Effector memory CD4-positive, alpha-beta T cell (primary cell): ENCODE results near the gene RHOBTB3.

Experiments
- DNase-seq, 3 donors: peaks; one replicate each; pipeline ENCODE4 v3.0.0-alpha.2; 2020
- H3K27ac ChIP-seq: 2 replicates; pipeline ENCODE4 v1.7.0; 2013; ENCODE audit warnings: mild to moderate bottlenecking, low read length, moderate library complexity; ENCODE audit not compliant: insufficient read depth, poor library complexity, severe bottlenecking
- H3K27me3 ChIP-seq: replicated peaks from 2 replicates; pipeline ENCODE4 v1.7.0; 2013; ENCODE audit warnings: mild to moderate bottlenecking, low read length; ENCODE audit not compliant: insufficient read depth, control insufficient read depth, poor library complexity, severe bottlenecking
- H3K36me3 ChIP-seq: 2 replicates; pipeline ENCODE4 v1.7.0; 2013; ENCODE audit warnings: mild to moderate bottlenecking, low read length, moderate library complexity; ENCODE audit not compliant: control insufficient read depth, insufficient read depth
- H3K4me1 ChIP-seq: 2 replicates; pipeline ENCODE4 v1.7.0; 2013; ENCODE audit warnings: low read length, mild to moderate bottlenecking; ENCODE audit not compliant: control insufficient read depth, insufficient read depth, poor library complexity, severe bottlenecking
- H3K4me3 ChIP-seq: 2 replicates; pipeline ENCODE4 v1.7.0; 2013; ENCODE audit warnings: low read length, low read depth, mild to moderate bottlenecking; ENCODE audit not compliant: insufficient read depth, poor library complexity, severe bottlenecking
- H3K9me3 ChIP-seq: 2 replicates; pipeline ENCODE4 v1.7.0; 2013; ENCODE audit warnings: mild to moderate bottlenecking, low read length, moderate library complexity; ENCODE audit not compliant: control insufficient read depth

Gene RHOBTB3

GRCh38 chr5:95746722-95747679 lies 15.9 kb downstream of the RHOBTB3 start:
- H3K27me3 ChIP-seq: no peaks in the 10 kb centered on the region
- no peaks in the 10 kb centered on the region for H3K36me3 ChIP-seq
- H3K9me3 ChIP-seq: no peaks in the 10 kb centered on the region
- no peak overlapping the region for H3K27ac ChIP-seq
- H3K4me1 ChIP-seq: no peaks in the 10 kb centered on the region
- no peak for DNase-seq
- no peak overlapping the region for H3K4me3 ChIP-seq

- H3K4me3 ChIP-seq: no peak overlapping the region
- no peaks in the 10 kb centered on the region for H3K9me3 ChIP-seq
- no peaks in the 10 kb centered on the region for H3K36me3 ChIP-seq
- no peak overlapping the region for H3K27ac ChIP-seq
- no peak for DNase-seq
- H3K4me1 ChIP-seq: no peaks in the 10 kb centered on the region
- no peaks in the 10 kb centered on the region for H3K27me3 ChIP-seq
Measured at GRCh38 chr5:95748133-95748532, 17.0 kb downstream of the RHOBTB3 start.

- H3K27ac ChIP-seq: no peak overlapping the region
- no peak overlapping the region for H3K4me3 ChIP-seq
- H3K4me1 ChIP-seq: no peaks in the 10 kb centered on the region
- H3K27me3 ChIP-seq: no peaks in the 10 kb centered on the region
- DNase-seq: no peak
- no peaks in the 10 kb centered on the region for H3K36me3 ChIP-seq
- H3K9me3 ChIP-seq: no peaks in the 10 kb centered on the region
Measured at GRCh38 chr5:95754545-95754944, 23.4 kb downstream of the RHOBTB3 start.

GRCh38 chr5:95759005-95759404 lies 27.9 kb downstream of the RHOBTB3 start:
- H3K27me3 ChIP-seq: no peaks in the 10 kb centered on the region
- no peaks in the 10 kb centered on the region for H3K9me3 ChIP-seq
- peaks cover 4% of the 10 kb centered on the region for H3K4me1 ChIP-seq
- H3K36me3 ChIP-seq: no peaks in the 10 kb centered on the region
- DNase-seq: no peak
- H3K4me3 ChIP-seq: no peak overlapping the region
- no peak overlapping the region for H3K27ac ChIP-seq

- DNase-seq: no peak
Measured at GRCh38 chr5:95759634-95760033, 28.5 kb downstream of the RHOBTB3 start.

GRCh38 chr5:95760273-95761191 lies 29.4 kb downstream of the RHOBTB3 start:
- Histone ChIP-seq H3K36me3 (no peaks in the 10 kb centered on the region), H3K27ac (peak overlapping the region; percentile 53)

More at GRCh38 chr5:95759634-95760033, 28.5 kb downstream of the RHOBTB3 start:
- H3K27ac ChIP-seq: no peak overlapping the region
- peaks cover 4% of the 10 kb centered on the region for H3K4me1 ChIP-seq
- H3K4me3 ChIP-seq: no peak overlapping the region
- H3K27me3 ChIP-seq: no peaks in the 10 kb centered on the region
- H3K9me3 ChIP-seq: no peaks in the 10 kb centered on the region
- H3K36me3 ChIP-seq: no peaks in the 10 kb centered on the region

GRCh38 chr5:95761771-95762651 lies 30.9 kb downstream of the RHOBTB3 start:
- Histone ChIP-seq H3K4me3 (no peak overlapping the region), H3K27me3 (no peaks in the 10 kb centered on the region), H3K27ac (no peak overlapping the region), H3K4me1 (peaks cover 4% of the 10 kb centered on the region), H3K9me3 (no peaks in the 10 kb centered on the region), H3K36me3 (no peaks in the 10 kb centered on the region)
- no peak for DNase-seq

More at GRCh38 chr5:95760273-95761191, 29.4 kb downstream of the RHOBTB3 start:
- H3K4me3 ChIP-seq: peak overlapping the region; percentile 49
- H3K27me3 ChIP-seq: no peaks in the 10 kb centered on the region
- DNase-seq: no peak
- H3K4me1 ChIP-seq: peaks cover 4% of the 10 kb centered on the region
- no peaks in the 10 kb centered on the region for H3K9me3 ChIP-seq

GRCh38 chr5:95762652-95763041 lies 31.5 kb downstream of the RHOBTB3 start:
- no peak overlapping the region for H3K27ac ChIP-seq

GRCh38 chr5:95763941-95764340 lies 32.8 kb downstream of the RHOBTB3 start:
- no peaks in the 10 kb centered on the region for H3K9me3 ChIP-seq
- no peaks in the 10 kb centered on the region for H3K27me3 ChIP-seq
- no peaks in the 10 kb centered on the region for H3K36me3 ChIP-seq
- peaks cover 4% of the 10 kb centered on the region for H3K4me1 ChIP-seq
- no peak for DNase-seq
- no peak overlapping the region for H3K27ac ChIP-seq
- H3K4me3 ChIP-seq: no peak overlapping the region

More at GRCh38 chr5:95762652-95763041, 31.5 kb downstream of the RHOBTB3 start:
- no peaks in the 10 kb centered on the region for H3K36me3 ChIP-seq
- DNase-seq: no peak
- no peak overlapping the region for H3K4me3 ChIP-seq
- H3K9me3 ChIP-seq: no peaks in the 10 kb centered on the region
- H3K4me1 ChIP-seq: peaks cover 4% of the 10 kb centered on the region
- no peaks in the 10 kb centered on the region for H3K27me3 ChIP-seq
